Vagina (tissue), 2 donors: ENCODE results near the gene RDH14.

ENCODE experiments used
- CTCF ChIP-seq, 3 experiments: fragments of 450-650 bp in 2 of 3; fragments of 200-600 bp in 1 of 3; sonication (generic) in 1 of 3; IDR thresholded peaks; one replicate each; pipeline ENCODE4 v1.5.1; 2017 to 2019; ENCODE audit warnings: antibody characterized with exemption in 3 of 3, mild to moderate bottlenecking in 2 of 3, moderate library complexity in 2 of 3
- POLR2A ChIP-seq, 2 donors: fragments of 450-650 bp; IDR thresholded peaks; one replicate each; pipeline ENCODE4 v1.6.1; 2017; ENCODE audit warnings: antibody characterized with exemption in 2 of 2, mild to moderate bottlenecking in 2 of 2, moderate library complexity in 2 of 2
- POLR2AphosphoS5 ChIP-seq, 2 donors: sonication (generic); formaldehyde crosslinking; IDR thresholded peaks; one replicate each; pipeline ENCODE4 v1.9.0; 2017; ENCODE audit warnings: antibody characterized with exemption in 2 of 2, mild to moderate bottlenecking in 2 of 2, low read depth in 1 of 2; ENCODE audit not compliant: insufficient read depth in 1 of 2

GRCh38 chr2:18544171-18544570 lies 16.3 kb downstream of the RDH14 start:
- TF ChIP-seq POLR2A (IDR thresholded peaks at IDR 0.05) (no peak), CTCF (IDR thresholded peaks at IDR 0.05) (no peak), POLR2AphosphoS5 (IDR thresholded peaks at IDR 0.05; ENCODE audit: insufficient read depth in 1 of 2, low read depth in 1 of 2) (no peak)
